ENCODE measurements around the gene ASB9.

GRCh38 chrX:15299941-15300851, 30.3 kb upstream of the ASB9 start:
- peak in 6 of 11 experiments; percentile 29 to 41 (median 40) for TF ChIP-seq CTCF (IDR thresholded peaks at IDR 0.05 in 8 of 11, conservative IDR thresholded peaks at IDR 0.05 in 3 of 11)
- TF ChIP-seq POLR2AphosphoS5 (IDR thresholded peaks at IDR 0.05): no peak
- TF ChIP-seq POLR2A (IDR thresholded peaks at IDR 0.05): no peak
